HUES6 (cell line): ENCODE measurements around the gene MRM2.

ENCODE experiments used
- H3K27ac ChIP-seq: 2 replicates; pipeline ENCODE4 v1.7.0; 2013; ENCODE audit warnings: low read depth, mild to moderate bottlenecking, low read length, inconsistent platforms
- H3K27me3 ChIP-seq: 2 replicates; pipeline ENCODE4 v1.6.1; 2013; ENCODE audit warnings: low read length; ENCODE audit not compliant: control insufficient read depth, insufficient read depth
- H3K36me3 ChIP-seq: 2 replicates; pipeline ENCODE4 v1.6.1; 2013; ENCODE audit warnings: low read length; ENCODE audit not compliant: control insufficient read depth, insufficient read depth
- H3K4me1 ChIP-seq: 2 replicates; pipeline ENCODE4 v1.6.1; 2013; ENCODE audit warnings: low read length; ENCODE audit not compliant: control insufficient read depth, insufficient read depth
- H3K4me3 ChIP-seq: 2 replicates; pipeline ENCODE4 v1.5.1; 2013; ENCODE audit warnings: low read depth, low read length
- H3K9ac ChIP-seq: one replicate; pipeline ENCODE4 v1.6.1; 2013; ENCODE audit warnings: mild to moderate bottlenecking, low read length
- H3K9me3 ChIP-seq: 2 replicates; pipeline ENCODE4 v1.6.1; 2013; ENCODE audit warnings: low read depth, low read length; ENCODE audit not compliant: control insufficient read depth, insufficient read depth

The MRM2 gene

DNA sequence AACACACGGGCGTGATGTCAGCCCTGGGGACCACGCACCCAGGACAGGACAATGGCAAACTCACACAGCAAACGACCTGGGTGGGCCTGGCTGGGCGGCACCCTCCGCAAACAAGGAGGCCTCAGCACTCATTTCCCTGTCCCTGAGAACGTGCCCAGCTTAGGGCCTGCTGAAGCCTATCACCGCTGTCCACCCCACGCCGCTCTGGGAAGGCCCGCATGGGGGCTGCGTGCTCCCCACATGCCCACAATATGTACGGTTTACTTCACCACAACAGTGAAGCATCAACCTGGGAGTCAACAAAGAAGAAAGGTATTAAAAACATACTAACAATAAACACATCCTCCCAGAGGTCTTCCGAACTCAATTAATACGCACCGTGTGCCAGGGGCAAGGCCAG is 21.5 kb downstream of the MRM2 start:
- H3K9me3 ChIP-seq: no peaks in the 10 kb centered on the region
- no peak overlapping the region for H3K27ac ChIP-seq
- H3K4me3 ChIP-seq: no peak overlapping the region
- peaks cover 94% of the 10 kb centered on the region for H3K36me3 ChIP-seq
- H3K27me3 ChIP-seq: no peaks in the 10 kb centered on the region
- no peak overlapping the region for H3K9ac ChIP-seq
- H3K4me1 ChIP-seq: no peaks in the 10 kb centered on the region

DNA sequence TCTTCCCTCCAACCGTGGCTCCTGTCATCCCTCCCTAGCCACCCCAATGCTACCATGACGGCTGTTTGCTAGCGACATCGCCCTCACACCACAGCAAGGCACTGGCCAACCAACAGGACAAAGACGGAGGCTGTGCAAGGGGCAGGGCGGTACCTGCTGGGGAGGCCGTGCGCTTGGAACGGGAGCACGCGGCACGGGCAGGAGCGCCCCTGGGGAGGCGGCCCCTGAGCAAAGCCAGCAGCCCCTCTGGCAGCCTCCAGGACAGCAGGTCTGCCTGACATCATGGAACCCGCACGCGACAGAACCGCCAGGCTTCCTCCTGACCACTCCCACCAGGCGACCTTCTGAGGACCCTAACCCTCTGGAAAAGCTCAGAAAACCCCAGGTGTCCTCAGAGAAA is 22.0 kb downstream of the MRM2 start:
- no peaks in the 10 kb centered on the region for H3K9me3 ChIP-seq
- H3K27ac ChIP-seq: no peak overlapping the region
- H3K4me1 ChIP-seq: no peaks in the 10 kb centered on the region
- no peak overlapping the region for H3K9ac ChIP-seq
- H3K27me3 ChIP-seq: no peaks in the 10 kb centered on the region
- H3K36me3 ChIP-seq: peaks cover 94% of the 10 kb centered on the region
- H3K4me3 ChIP-seq: no peak overlapping the region

DNA sequence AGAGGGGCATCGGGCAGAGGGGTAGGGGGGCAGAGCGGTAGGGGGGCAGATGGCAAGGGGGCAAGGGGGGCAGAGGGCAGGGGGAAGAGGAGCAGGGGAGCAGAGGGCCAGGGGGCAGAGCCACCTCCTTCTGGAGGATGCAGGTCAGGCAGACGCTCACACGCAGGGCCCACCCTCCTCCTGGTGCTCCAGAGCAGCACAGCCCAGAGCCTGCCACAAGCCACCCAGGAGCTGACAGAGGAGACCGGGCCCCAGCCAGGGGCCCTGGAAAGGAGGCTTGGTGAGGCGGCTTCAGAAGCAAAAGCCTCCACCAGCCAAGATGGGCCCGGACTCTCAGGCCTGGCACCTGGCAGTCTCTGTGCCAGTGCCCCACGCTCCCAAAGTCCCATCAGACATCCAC is 22.4 kb downstream of the MRM2 start:
- H3K27ac ChIP-seq: no peak overlapping the region
- peaks cover 92% of the 10 kb centered on the region for H3K36me3 ChIP-seq

DNA sequence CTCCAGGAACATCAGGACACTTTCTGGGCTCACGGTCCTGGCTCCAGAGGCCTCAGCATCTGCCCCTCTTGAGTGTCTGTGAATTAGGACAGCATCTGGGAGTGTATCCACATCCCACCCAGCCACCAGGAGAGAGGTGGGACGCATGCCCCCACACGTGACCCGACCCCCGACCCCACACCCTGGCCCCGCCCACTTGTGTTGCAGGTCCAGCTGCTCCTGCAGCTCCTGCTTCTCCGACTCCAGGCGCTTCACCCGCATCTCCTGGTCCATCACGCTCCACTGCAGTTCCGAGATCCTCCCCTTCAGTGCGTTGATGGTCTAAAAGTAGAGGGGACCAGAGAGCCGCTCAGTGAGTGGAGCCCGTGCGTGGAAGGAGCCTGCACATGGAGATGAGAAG is 22.9 kb downstream of the MRM2 start:
- Histone ChIP-seq H3K9me3 (no peaks in the 10 kb centered on the region), H3K4me1 (no peaks in the 10 kb centered on the region), H3K27ac (no peak overlapping the region), H3K4me3 (no peak overlapping the region), H3K9ac (no peak overlapping the region), H3K36me3 (peaks cover 92% of the 10 kb centered on the region), H3K27me3 (no peaks in the 10 kb centered on the region)

More for the DNA sequence above, 22.4 kb downstream of the MRM2 start:
- Histone ChIP-seq H3K9me3 (no peaks in the 10 kb centered on the region), H3K9ac (no peak overlapping the region), H3K4me1 (no peaks in the 10 kb centered on the region), H3K4me3 (no peak overlapping the region), H3K27me3 (no peaks in the 10 kb centered on the region)

DNA sequence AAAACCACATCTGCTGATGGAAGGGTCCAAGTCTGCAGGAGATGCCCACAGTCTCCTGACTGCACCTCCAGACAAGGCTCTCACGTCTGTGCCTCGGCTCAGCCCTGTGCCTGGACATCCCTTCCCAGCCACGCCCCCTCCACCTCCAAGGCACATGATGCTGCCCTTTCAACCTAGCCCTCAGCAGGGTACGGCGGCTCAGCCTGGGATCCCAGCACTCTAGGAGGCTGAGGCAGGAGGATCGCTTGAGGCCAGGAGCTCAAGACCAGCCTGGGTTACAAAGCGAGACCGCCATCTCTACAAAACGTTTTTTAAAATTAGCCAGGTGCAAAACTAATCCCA is 23.6 kb downstream of the MRM2 start:
- H3K27me3 ChIP-seq: no peaks in the 10 kb centered on the region
- H3K36me3 ChIP-seq: peaks cover 92% of the 10 kb centered on the region
- no peaks in the 10 kb centered on the region for H3K9me3 ChIP-seq
- no peaks in the 10 kb centered on the region for H3K4me1 ChIP-seq
- no peak overlapping the region for H3K4me3 ChIP-seq
- no peak overlapping the region for H3K27ac ChIP-seq
- H3K9ac ChIP-seq: no peak overlapping the region

DNA sequence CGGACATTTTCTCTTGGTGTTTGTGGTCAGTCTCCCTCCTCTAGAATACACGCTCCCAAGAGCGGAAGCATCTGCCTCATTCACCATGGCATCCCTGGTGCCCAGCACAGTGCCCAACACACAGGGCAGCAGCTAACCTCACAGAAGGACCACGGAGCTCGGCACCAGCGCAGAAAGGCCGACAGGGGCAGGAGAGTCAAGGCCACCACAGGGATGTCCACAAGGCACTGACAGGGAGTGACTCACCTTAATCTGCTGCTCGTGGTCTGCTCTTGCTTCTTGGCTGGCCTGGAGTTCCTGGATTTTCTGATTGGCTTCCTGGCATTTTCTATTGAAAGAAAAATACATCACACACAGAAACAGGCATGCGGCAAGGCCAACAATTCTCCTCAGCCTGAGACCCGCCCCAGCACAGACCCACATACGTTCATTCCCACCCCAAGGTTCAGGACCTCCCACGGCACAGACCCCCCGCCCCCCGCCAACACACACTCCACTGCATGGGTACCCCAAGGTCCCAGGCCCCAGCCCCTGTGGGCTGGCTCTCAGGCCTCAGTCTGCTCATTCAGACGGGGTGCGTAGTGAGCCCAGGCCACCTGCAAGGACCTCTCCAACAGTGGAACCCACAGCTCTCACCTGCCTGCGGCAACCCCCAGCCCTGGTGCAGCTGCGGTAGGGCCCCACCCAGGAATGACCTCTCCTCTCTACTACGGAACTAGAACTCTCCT is 24.1 kb downstream of the MRM2 start:
- Histone ChIP-seq H3K27me3 (no peaks in the 10 kb centered on the region), H3K27ac (no peak overlapping the region), H3K36me3 (peaks cover 92% of the 10 kb centered on the region), H3K4me3 (no peak overlapping the region), H3K9me3 (no peaks in the 10 kb centered on the region), H3K9ac (no peak overlapping the region), H3K4me1 (no peaks in the 10 kb centered on the region)

DNA sequence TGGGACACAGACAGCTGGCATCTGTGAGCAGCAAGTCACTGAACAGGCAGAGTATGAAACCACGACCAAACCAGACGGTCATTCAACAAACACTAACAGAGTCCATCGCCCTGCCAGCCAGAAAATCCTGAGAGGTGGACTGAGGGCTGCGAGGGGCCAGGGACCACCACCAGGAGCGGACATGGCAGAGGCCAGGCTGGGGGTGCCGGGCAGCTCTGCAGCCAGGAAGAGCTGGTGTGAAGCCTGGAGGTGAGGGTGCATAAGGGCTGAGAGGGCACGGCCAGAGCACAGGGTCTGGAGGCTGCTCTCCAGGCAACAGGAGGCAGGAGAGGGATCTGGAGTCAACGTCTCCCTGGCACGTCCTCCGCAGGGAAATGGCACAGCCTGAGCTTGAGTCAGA is 24.8 kb downstream of the MRM2 start:
- H3K4me3 ChIP-seq: no peak overlapping the region
- H3K27ac ChIP-seq: no peak overlapping the region
- no peak overlapping the region for H3K9ac ChIP-seq
- no peaks in the 10 kb centered on the region for H3K9me3 ChIP-seq
- no peaks in the 10 kb centered on the region for H3K4me1 ChIP-seq
- peaks cover 92% of the 10 kb centered on the region for H3K36me3 ChIP-seq
- no peaks in the 10 kb centered on the region for H3K27me3 ChIP-seq

DNA sequence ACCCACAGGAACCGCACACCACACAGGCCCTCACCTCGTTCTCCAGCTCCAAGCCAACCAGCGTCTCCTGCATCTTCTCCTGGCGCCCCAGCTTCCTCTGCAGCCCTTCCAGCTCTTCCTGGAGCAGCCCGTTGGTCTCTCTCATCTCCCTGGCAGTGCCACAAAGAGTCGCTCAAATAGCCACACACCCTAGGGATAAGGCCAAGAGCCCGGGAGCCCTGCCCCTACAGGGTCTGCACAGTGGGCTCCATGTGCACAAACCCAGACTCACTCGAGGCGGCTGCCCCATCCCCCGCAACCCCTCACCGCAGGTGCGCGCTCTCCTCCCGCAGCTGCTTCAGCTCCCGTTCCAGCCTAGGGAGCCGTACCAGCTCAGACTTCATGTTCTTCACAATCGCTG is 26.2 kb downstream of the MRM2 start:
- no peaks in the 10 kb centered on the region for H3K4me1 ChIP-seq
- no peak overlapping the region for H3K27ac ChIP-seq
- H3K9me3 ChIP-seq: no peaks in the 10 kb centered on the region
- no peaks in the 10 kb centered on the region for H3K27me3 ChIP-seq
- peaks cover 93% of the 10 kb centered on the region for H3K36me3 ChIP-seq
- H3K4me3 ChIP-seq: no peak overlapping the region
- no peak overlapping the region for H3K9ac ChIP-seq

DNA sequence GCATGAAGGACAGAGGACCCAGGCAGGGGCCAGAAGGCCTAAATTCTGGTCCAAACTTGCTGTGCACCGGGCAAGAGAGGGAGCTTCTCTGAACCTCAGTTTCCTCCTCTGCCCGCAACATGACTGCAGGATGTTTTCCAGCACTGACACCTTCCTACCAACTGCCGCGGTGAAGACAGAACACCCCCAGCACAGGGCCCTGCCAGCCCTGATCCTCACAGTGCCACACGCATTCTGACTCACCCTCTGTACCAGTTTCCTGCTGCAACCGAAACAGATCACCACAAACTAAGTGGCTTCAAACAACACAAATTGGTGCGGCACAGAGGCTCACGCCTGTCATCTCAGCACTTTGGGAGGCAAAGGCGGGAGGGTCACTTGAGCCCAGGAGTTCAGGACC is 27.4 kb downstream of the MRM2 start:
- Histone ChIP-seq H3K9me3 (no peaks in the 10 kb centered on the region), H3K27me3 (no peaks in the 10 kb centered on the region), H3K4me3 (no peak overlapping the region), H3K36me3 (peaks cover 91% of the 10 kb centered on the region), H3K4me1 (no peaks in the 10 kb centered on the region), H3K27ac (no peak overlapping the region), H3K9ac (no peak overlapping the region)

DNA sequence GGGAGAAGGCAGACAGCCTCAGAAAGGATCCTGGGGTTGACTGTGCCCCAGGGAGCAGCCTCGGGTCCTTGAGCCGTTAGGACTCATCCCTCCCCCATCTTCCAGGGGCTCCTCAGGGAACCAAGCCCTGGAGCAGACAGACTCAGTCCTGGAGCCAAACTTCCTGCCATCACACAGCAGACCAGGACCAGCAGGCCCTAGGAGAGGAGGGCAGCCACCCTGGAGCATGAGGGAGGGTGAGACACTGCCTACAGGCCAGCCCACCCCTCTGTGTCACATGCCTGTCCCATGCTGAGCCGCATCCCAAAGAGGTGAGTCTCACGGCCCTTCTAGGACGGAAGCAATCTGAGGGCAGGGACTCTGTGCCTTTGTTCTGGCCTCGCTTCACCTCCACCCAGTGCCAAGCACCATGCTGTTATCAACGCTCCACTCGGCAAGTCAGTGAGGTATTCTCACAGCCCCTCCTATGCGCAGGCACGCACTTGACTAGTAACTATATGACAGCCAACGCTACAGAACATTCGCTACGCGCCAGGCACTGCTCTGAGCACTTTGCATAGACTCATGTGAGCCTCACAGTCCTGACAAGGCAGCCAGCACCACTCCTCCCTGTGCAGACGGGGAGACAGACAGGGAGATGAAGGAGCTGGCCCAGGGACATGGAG is 28.3 kb downstream of the MRM2 start:
- Histone ChIP-seq H3K27me3 (no peaks in the 10 kb centered on the region), H3K36me3 (peaks cover 87% of the 10 kb centered on the region), H3K27ac (no peak overlapping the region), H3K4me1 (no peaks in the 10 kb centered on the region), H3K9ac (no peak overlapping the region), H3K9me3 (no peaks in the 10 kb centered on the region), H3K4me3 (no peak overlapping the region)

DNA sequence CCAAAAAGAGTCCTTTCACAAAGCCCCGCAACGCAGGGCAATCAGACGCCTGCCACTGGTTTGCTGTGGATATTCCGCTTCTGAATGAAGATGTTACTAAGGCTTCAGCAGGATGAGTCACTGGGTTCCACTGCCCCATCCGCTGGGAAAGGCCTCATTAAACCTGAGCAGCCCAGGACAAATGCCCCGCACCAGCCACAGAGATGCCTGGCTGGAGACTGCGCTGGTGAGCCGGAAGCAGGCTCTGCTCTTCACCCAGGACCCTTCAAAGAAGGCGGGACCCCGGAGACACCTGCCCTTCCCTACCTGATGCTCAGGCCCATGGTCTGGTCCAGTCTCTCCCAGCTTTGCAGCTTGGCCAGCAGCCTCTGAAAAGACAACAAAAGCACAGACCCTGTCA is 29.1 kb downstream of the MRM2 start:
- H3K27me3 ChIP-seq: no peaks in the 10 kb centered on the region
- H3K27ac ChIP-seq: no peak overlapping the region
- H3K4me1 ChIP-seq: no peaks in the 10 kb centered on the region
- H3K4me3 ChIP-seq: no peak overlapping the region
- H3K9me3 ChIP-seq: no peaks in the 10 kb centered on the region
- H3K36me3 ChIP-seq: peaks cover 88% of the 10 kb centered on the region
- H3K9ac ChIP-seq: no peak overlapping the region
